HCT116 (cell line): ENCODE results near the gene ANO10. TPM values are rescaled to one million over a fixed set of nuclear protein-coding genes. Genes with fewer than 3 reads are reported as not detected.

ENCODE experiments used
- ATAC-seq: fragments of 200-7000 bp; cut with Tn5 transposase; 2 replicates; pipeline ENCODE4 v1.9.1; 2020; ENCODE audit warnings: mild to moderate bottlenecking, moderate library complexity
- BruUV-seq: library from RNA; stranded (reverse); fragments of 400-500 nt; replicated peaks from 2 replicates; lab custom pipeline; 2021; lab: Mats Ljungman, UMichigan
- CTCF ChIA-PET: fragments of 300-600 bp; sonication (Branson Sonifier 250); formaldehyde crosslinking; loops from one replicate; lab custom pipeline; 2021; ENCODE audit warnings: antibody characterized with exemption; lab: Charles Lee
- POLR2A ChIA-PET: fragments of 300-600, 350-600 bp; sonication (Branson Sonifier 250); formaldehyde crosslinking; loops from one replicate; lab custom pipeline; 2021; ENCODE audit warnings: antibody characterized with exemption; lab: Charles Lee
- RAD21 ChIA-PET, 2 experiments: fragments of 300-600 bp; sonication (Branson Sonifier 250); formaldehyde crosslinking; loops; one replicate each; lab custom pipeline; 2023; ENCODE audit warnings: low total read pairs in 2 of 2; ENCODE audit not compliant: uncharacterized antibody in 2 of 2, unreplicated experiment in 2 of 2, low non-redundant PET in 1 of 2; lab: Charles Lee
- DNase-seq: peaks from one replicate; pipeline ENCODE4 v3.0.0-alpha.2; 2010; ENCODE audit warnings: low read depth, low spot score
- H2AFZ ChIP-seq: fragments of 200-600 bp; shearing (Covaris generic), sonication (generic); 2 replicates; pipeline ENCODE4 v1.6.1; 2017; ENCODE audit warnings: low read depth, mixed run types, mixed read lengths, antibody characterized with exemption, low read length; ENCODE audit not compliant: poor library complexity, severe bottlenecking
- H3K27ac ChIP-seq: 2 replicates; pipeline ENCODE4 v1.5.1; 2012; ENCODE audit warnings: low read depth, low read length
- H3K27me3 ChIP-seq: fragments of 200-600 bp; sonication (generic); 2 replicates; pipeline ENCODE4 v1.6.1; 2016; ENCODE audit warnings: mixed run types, low read length, mixed read lengths; ENCODE audit not compliant: insufficient read depth
- H3K36me3 ChIP-seq, 2 experiments: fragments of 200-500 bp in 1 of 2; fragments of 200-600 bp in 1 of 2; sonication (Bioruptor generic) in 1 of 2; sonication (generic) in 1 of 2; 2 replicates each; pipeline versions ENCODE4 v1.5.1 to v1.6.1; 2014 to 2016; ENCODE audit warnings: low read length in 2 of 2, inconsistent platforms in 1 of 2, mixed read lengths in 1 of 2, mixed run types in 1 of 2; ENCODE audit not compliant: insufficient read depth in 2 of 2, control insufficient read depth in 1 of 2
- H3K4me1 ChIP-seq, 2 experiments: fragments of 200-600 bp in 1 of 2; sonication (generic) in 1 of 2; 2 replicates each; pipeline versions ENCODE4 v1.5.1 to v1.6.1; 2012 to 2017; ENCODE audit warnings: low read length in 2 of 2, inconsistent platforms in 1 of 2, mild to moderate bottlenecking in 1 of 2, mixed read lengths in 1 of 2, mixed run types in 1 of 2, moderate library complexity in 1 of 2; ENCODE audit not compliant: insufficient read depth in 2 of 2, control insufficient read depth in 1 of 2
- H3K4me2 ChIP-seq: fragments of 200-600 bp; sonication (generic); 2 replicates; pipeline ENCODE4 v1.6.1; 2017; ENCODE audit warnings: mixed run types, low read length, mixed read lengths
- H3K4me3 ChIP-seq, 2 experiments: fragments of 200-600 bp in 1 of 2; sonication (generic) in 1 of 2; replicated peaks in 1 of 2; 2 replicates each; pipeline ENCODE4 v1.5.1; 2011 to 2016; ENCODE audit warnings: low read length in 2 of 2, control low read depth in 1 of 2, low read depth in 1 of 2, mild to moderate bottlenecking in 1 of 2, mixed read lengths in 1 of 2, mixed run types in 1 of 2
- H3K79me2 ChIP-seq: fragments of 200-600 bp; sonication (generic); 2 replicates; pipeline ENCODE4 v1.6.1; 2017; ENCODE audit warnings: mild to moderate bottlenecking, mixed run types, low read length, moderate library complexity, mixed read lengths; ENCODE audit not compliant: insufficient read depth
- H3K9ac ChIP-seq: fragments of 200-600 bp; sonication (generic); 2 replicates; pipeline ENCODE4 v1.6.1; 2016; ENCODE audit warnings: low read length, mixed read lengths
- H3K9me2 ChIP-seq: fragments of 200-600 bp; sonication (generic), shearing (Covaris generic); 2 replicates; pipeline ENCODE4 v1.6.1; 2017; ENCODE audit warnings: mixed run types, mild to moderate bottlenecking, moderate library complexity; ENCODE audit not compliant: insufficient read depth
- H3K9me3 ChIP-seq, 2 experiments: fragments of 200-500 bp in 1 of 2; fragments of 200-600 bp in 1 of 2; sonication (Bioruptor generic) in 1 of 2; sonication (generic) in 1 of 2; 2 replicates each; pipeline ENCODE4 v1.6.1; 2014 to 2017; ENCODE audit warnings: low read length in 2 of 2, mixed read lengths in 2 of 2, inconsistent platforms in 1 of 2, low read depth in 1 of 2, mild to moderate bottlenecking in 1 of 2, mixed run types in 1 of 2, moderate library complexity in 1 of 2; ENCODE audit not compliant: control insufficient read depth in 1 of 2, insufficient read depth in 1 of 2
- H4K20me1 ChIP-seq: fragments of 200-600 bp; sonication (generic), shearing (Covaris generic); 2 replicates; pipeline ENCODE4 v1.6.1; 2017; ENCODE audit warnings: mixed run types, mild to moderate bottlenecking, moderate library complexity; ENCODE audit not compliant: insufficient read depth
- EGR1 ChIP-seq: IDR thresholded peaks from 2 replicates; pipeline ENCODE4 v1.6.1; 2012; ENCODE audit warnings: low read depth
- ELF1 ChIP-seq: IDR thresholded peaks from 2 replicates; pipeline ENCODE4 v1.6.1; 2012; ENCODE audit warnings: low read depth, borderline replicate concordance
- EZH2 ChIP-seq: fragments of 200-600 bp; sonication (generic); IDR thresholded peaks from 2 replicates; pipeline ENCODE4 v1.6.1; 2017; ENCODE audit warnings: antibody characterized with exemption, mixed run types
- EZH2phosphoT487 ChIP-seq: fragments of 200-600 bp; IDR thresholded peaks from 2 replicates; pipeline ENCODE4 v1.6.1; 2018; ENCODE audit warnings: antibody characterized with exemption, borderline replicate concordance
- FOSL1 ChIP-seq: IDR thresholded peaks from 2 replicates; pipeline ENCODE4 v1.6.1; 2012; ENCODE audit warnings: low read depth
- JUND ChIP-seq: IDR thresholded peaks from 2 replicates; pipeline ENCODE4 v1.6.1; 2012
- POLR2AphosphoS5 ChIP-seq: IDR thresholded peaks from 2 replicates; pipeline ENCODE4 v1.6.1; 2011; ENCODE audit warnings: mild to moderate bottlenecking, low read depth, low read length, moderate library complexity
- RAD21 ChIP-seq: IDR thresholded peaks from 2 replicates; pipeline ENCODE4 v1.6.1; 2012; ENCODE audit warnings: low read depth, mild to moderate bottlenecking
- SIN3A ChIP-seq: IDR thresholded peaks from 2 replicates; pipeline ENCODE4 v1.6.1; 2012; ENCODE audit warnings: low read depth
- SRF ChIP-seq: IDR thresholded peaks from 2 replicates; pipeline ENCODE4 v1.6.1; 2012; ENCODE audit warnings: low read depth
- TCF7L2 ChIP-seq: IDR thresholded peaks from 2 replicates; pipeline ENCODE4 v1.7.0; 2011; ENCODE audit warnings: borderline replicate concordance, inconsistent platforms; ENCODE audit not compliant: insufficient read depth, insufficient read length; ENCODE audit errors: extremely low read depth
- ZFX ChIP-seq: fragments of 450-650 bp; IDR thresholded peaks from 2 replicates; pipeline ENCODE4 v1.6.1; 2017
- ZNF274 ChIP-seq: fragments of 200-500 bp; sonication (Bioruptor generic); IDR thresholded peaks from 2 replicates; pipeline ENCODE4 v1.6.1; 2014; ENCODE audit warnings: mild to moderate bottlenecking, low read depth, low read length, inconsistent platforms
- intact Hi-C: fragments of 100-400 bp; cut with micrococcal nuclease; formaldehyde crosslinking; loops from 2 replicates; pipeline ENCODE4 v1.10.0; 2022
- total RNA-seq: library from RNA; stranded (reverse); gene quantifications from one replicate; pipeline ENCODE4 v1.2.1, GENCODE V29; 2021; ENCODE audit not compliant: unreplicated experiment
- TF ChIP-seq, protein P1 (sequence below): IDR thresholded peaks from 2 replicates; pipeline ENCODE4 v1.6.1; 2011; ENCODE audit warnings: mild to moderate bottlenecking, low read length, moderate library complexity; ENCODE audit not compliant: insufficient replicate concordance; ENCODE audit errors: extremely low read depth

The ANO10 gene
- total RNA-seq, 1 experiment from 2014 or later = 13.3 TPM

GRCh38 chr3:43515208-43515917, 106.4 kb downstream of the ANO10 start (continued):
- TF ChIP-seq, protein P1, sequence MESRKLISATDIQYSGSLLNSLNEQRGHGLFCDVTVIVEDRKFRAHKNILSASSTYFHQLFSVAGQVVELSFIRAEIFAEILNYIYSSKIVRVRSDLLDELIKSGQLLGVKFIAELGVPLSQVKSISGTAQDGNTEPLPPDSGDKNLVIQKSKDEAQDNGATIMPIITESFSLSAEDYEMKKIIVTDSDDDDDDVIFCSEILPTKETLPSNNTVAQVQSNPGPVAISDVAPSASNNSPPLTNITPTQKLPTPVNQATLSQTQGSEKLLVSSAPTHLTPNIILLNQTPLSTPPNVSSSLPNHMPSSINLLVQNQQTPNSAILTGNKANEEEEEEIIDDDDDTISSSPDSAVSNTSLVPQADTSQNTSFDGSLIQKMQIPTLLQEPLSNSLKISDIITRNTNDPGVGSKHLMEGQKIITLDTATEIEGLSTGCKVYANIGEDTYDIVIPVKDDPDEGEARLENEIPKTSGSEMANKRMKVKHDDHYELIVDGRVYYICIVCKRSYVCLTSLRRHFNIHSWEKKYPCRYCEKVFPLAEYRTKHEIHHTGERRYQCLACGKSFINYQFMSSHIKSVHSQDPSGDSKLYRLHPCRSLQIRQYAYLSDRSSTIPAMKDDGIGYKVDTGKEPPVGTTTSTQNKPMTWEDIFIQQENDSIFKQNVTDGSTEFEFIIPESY = no peak
- TF ChIP-seq FOSL1 = no peak
- TF ChIP-seq POLR2AphosphoS5 = no peak
- TF ChIP-seq EZH2 = no peak
- TF ChIP-seq ELF1 = no peak
- no peak for TF ChIP-seq SRF

DNA sequence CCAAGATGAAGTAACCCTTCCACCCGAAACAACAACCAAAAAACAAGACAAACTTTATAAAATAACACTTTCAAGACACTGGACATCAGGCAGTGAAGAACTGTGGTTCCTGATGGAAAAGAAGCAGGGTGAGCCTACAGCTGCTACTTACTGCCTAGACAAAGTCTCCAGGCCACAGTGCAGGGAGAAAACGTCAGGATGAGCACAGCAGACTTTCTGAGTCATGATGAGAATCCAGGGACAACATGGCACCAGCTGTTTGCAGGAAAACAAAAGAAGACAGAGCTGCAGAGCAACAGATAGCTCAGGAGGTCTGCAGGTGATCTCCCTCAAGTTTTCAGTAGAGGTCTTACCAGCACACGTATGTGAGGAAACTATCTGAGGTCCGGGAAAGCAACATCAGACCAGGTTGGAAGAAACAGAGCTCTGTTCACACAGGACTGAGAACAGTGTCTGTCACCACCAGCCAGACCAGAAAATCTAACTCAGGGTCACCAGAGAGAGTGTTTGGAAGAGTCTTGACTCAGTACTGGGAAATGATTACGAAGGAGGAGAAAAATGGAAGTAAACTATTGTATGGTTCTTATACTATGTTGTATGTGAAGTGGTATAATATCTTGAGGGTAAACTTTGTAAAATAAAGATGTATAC, 108.9 kb downstream of the ANO10 start:
- Histone ChIP-seq H3K4me1 (no peaks in the 10 kb centered on the region), H2AFZ (no peak overlapping the region), H4K20me1 (no peaks in the 10 kb centered on the region), H3K9me3 (no peaks in the 10 kb centered on the region), H3K79me2 (no peaks in the 10 kb centered on the region), H3K9me2 (no peaks in the 10 kb centered on the region), H3K36me3 (no peaks in the 10 kb centered on the region), H3K9ac (no peak overlapping the region), H3K4me3 (no peak overlapping the region), H3K27me3 (no peaks in the 10 kb centered on the region), H3K4me2 (no peak overlapping the region), H3K27ac (no peak overlapping the region)
- ATAC-seq (no peak), DNase-seq (no peak)
- POLR2A ChIA-PET = no interaction called here
- TF ChIP-seq TCF7L2 = no peak
- TF ChIP-seq ZNF274 = no peak
- no peak for TF ChIP-seq SIN3A
- TF ChIP-seq EZH2phosphoT487 = no peak
- TF ChIP-seq EGR1 = no peak
- TF ChIP-seq ZFX = no peak
- TF ChIP-seq RAD21 = no peak
- no peak for TF ChIP-seq JUND
- no peak for TF ChIP-seq EZH2
- CTCF ChIA-PET = no interaction called here
- RAD21 ChIA-PET = no interaction called here
- no TSS peak for BruUV-seq
- intact Hi-C loops = no loop called here
